BE2C (cell line): Measurements from ENCODE around the gene NUMB.
A peak's percentile ranks its signal among the peaks of the same experiment; 100 is the strongest.

Source experiments
- DNase-seq: peaks from one replicate; pipeline ENCODE4 v3.0.0-alpha.2; 2020
- H3K27me3 ChIP-seq: fragments of 250-450 bp; sonication (Bioruptor Pico); 2 replicates; pipeline ENCODE4 v1.5.1; 2020; ENCODE audit warnings: mild to moderate bottlenecking
- H3K36me3 ChIP-seq: fragments of 250-450 bp; sonication (Bioruptor Pico); 2 replicates; pipeline ENCODE4 v1.5.1; 2020; ENCODE audit warnings: mild to moderate bottlenecking
- H3K4me1 ChIP-seq: fragments of 250-450 bp; sonication (Bioruptor Pico); 2 replicates; pipeline ENCODE4 v1.5.1; 2020
- H3K4me3 ChIP-seq: 2 replicates; pipeline ENCODE4 v1.5.1; 2011; ENCODE audit warnings: low read depth, low read length
- H3K9me3 ChIP-seq: fragments of 250-450 bp; sonication (Bioruptor Pico); 2 replicates; pipeline ENCODE4 v1.5.1; 2020
- CTCF ChIP-seq: IDR thresholded peaks from 2 replicates; pipeline ENCODE4 v1.5.1; 2012; ENCODE audit warnings: mild to moderate bottlenecking, low read depth, low read length

Gene NUMB

GRCh38 chr14:73342670-73343069 lies 115.7 kb downstream of the NUMB start:
- no peak for TF ChIP-seq CTCF
- no peaks in the 10 kb centered on the region for H3K27me3 ChIP-seq
- no peaks in the 10 kb centered on the region for H3K9me3 ChIP-seq
- no peaks in the 10 kb centered on the region for H3K36me3 ChIP-seq
- H3K4me1 ChIP-seq, result peaks cover 29% of the 10 kb centered on the region; the same call in 1 of the 2 replicates
- H3K4me3 ChIP-seq, result no peak overlapping the region
- DNase-seq, result no peak

DNA sequence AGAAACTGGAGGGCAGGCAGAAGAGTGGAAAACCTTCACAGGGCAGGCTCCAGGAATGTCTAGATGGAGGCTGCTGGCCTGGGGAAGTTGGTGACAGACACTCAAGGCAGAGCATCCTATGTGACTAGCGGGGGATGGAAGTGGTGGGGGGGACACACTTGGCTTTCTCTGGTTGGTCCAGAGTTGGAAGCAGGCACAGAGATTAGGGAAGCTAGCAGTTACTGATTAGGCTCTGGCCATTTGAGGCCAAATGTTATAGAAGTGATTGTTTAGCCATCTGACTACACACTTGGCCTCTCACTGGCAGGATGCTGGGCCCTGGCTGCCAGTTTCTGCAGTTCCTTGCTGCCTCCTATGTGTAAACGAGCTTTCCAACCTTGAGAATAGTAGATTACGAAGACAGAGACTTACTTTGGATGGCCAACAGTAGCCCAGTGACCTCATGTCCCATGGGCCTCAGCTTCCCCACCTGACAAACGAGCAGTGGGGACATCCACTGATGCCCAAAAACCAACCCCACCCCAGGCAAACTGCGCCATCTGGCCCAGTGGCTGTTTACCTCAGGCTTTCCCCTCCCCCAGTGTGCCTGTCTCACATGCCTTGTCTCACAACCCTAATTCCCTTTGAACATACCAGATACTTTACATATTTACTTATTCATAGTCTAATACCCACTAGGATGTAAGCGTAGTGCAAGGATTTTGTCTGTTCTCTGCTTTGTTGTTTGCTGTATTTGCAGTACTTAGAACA lies 118.3 kb downstream of the NUMB start:
- no peak for TF ChIP-seq CTCF
- no peak overlapping the region for H3K4me3 ChIP-seq
- H3K36me3 ChIP-seq, result no peaks in the 10 kb centered on the region
- H3K27me3 ChIP-seq, result no peaks in the 10 kb centered on the region
- peaks cover 27% of the 10 kb centered on the region; the same call in 1 of the 2 replicates for H3K4me1 ChIP-seq
- H3K9me3 ChIP-seq, result no peaks in the 10 kb centered on the region
- DNase-seq, result peak; percentile 10

- no peak for DNase-seq
- H3K4me3 ChIP-seq, result no peak overlapping the region
Observed at GRCh38 chr14:73339206-73339605, 119.1 kb downstream of the NUMB start.

GRCh38 chr14:73338551-73338950 lies 119.8 kb downstream of the NUMB start:
- Histone ChIP-seq H3K36me3 (no peaks in the 10 kb centered on the region), H3K27me3 (no peaks in the 10 kb centered on the region), H3K4me1 (peaks cover 17% of the 10 kb centered on the region; the same call in 1 of the 2 replicates), H3K4me3 (no peak overlapping the region), H3K9me3 (no peaks in the 10 kb centered on the region)
- no peak for TF ChIP-seq CTCF
- DNase-seq, result no peak

More at GRCh38 chr14:73339206-73339605, 119.1 kb downstream of the NUMB start:
- Histone ChIP-seq H3K36me3 (no peaks in the 10 kb centered on the region), H3K9me3 (no peaks in the 10 kb centered on the region), H3K4me1 (peaks cover 19% of the 10 kb centered on the region; the same call in 1 of the 2 replicates), H3K27me3 (no peaks in the 10 kb centered on the region)
- TF ChIP-seq CTCF, result no peak

- H3K9me3 ChIP-seq, result no peaks in the 10 kb centered on the region
- H3K27me3 ChIP-seq, result no peaks in the 10 kb centered on the region
- H3K4me3 ChIP-seq, result no peak overlapping the region
- DNase-seq, result no peak
- peaks cover 7% of the 10 kb centered on the region; the same call in 1 of the 2 replicates for H3K36me3 ChIP-seq
- no peaks in the 10 kb centered on the region for H3K4me1 ChIP-seq
- no peak for TF ChIP-seq CTCF
Observed at GRCh38 chr14:73333031-73333430, 125.3 kb downstream of the NUMB start.

DNA sequence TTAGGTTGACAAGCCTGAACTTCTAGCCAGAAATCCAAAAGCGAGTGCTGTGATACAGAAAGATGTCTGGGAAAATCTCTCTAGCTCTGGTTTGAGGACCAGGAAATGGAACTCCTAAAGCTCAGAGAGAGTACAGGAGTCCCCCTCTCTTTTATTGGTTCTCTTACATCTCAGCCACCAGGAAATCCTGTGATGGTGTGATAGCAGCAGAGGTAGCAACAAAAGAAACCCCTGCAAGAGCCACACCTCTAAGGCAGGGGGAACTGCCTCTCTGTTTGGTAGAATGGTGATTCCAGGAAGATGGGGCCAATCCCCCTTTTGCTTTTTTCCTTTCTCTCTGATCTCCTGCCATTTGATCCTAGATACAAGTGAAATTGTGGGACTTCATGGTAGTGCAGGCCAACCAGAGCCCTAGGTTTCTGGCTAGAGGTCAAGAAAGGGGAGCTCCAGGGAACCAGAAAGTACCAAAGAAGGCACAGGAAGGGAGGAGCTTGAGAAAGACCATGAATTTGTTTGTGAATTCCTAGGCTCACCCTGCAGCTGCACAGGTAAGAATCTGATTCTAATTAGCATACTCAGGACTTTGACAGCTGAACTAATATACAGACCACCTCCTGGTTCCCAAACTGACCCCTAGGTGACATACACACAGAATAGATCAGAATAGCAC lies 132.6 kb downstream of the NUMB start:
- Histone ChIP-seq H3K4me3 (no peak overlapping the region), H3K4me1 (0 out of 2 replicates have a peak, but pooled peaks cover 3% of the 10 kb centered on the region), H3K27me3 (no peaks in the 10 kb centered on the region), H3K9me3 (no peaks in the 10 kb centered on the region), H3K36me3 (no peaks in the 10 kb centered on the region)
- DNase-seq, result no peak
- TF ChIP-seq CTCF, result no peak
